ENCODE measurements around the gene SUMO1. TPM values are rescaled to one million over a fixed set of nuclear protein-coding genes. Genes with fewer than 3 reads are reported as not detected.

SUMO1 gene
- total and polyA plus RNA-seq, 2 of the 8 experiments (the other 6 are each of a cell fraction or from before 2014, with no cell fraction given), result 108 to 238 TPM

DNA sequence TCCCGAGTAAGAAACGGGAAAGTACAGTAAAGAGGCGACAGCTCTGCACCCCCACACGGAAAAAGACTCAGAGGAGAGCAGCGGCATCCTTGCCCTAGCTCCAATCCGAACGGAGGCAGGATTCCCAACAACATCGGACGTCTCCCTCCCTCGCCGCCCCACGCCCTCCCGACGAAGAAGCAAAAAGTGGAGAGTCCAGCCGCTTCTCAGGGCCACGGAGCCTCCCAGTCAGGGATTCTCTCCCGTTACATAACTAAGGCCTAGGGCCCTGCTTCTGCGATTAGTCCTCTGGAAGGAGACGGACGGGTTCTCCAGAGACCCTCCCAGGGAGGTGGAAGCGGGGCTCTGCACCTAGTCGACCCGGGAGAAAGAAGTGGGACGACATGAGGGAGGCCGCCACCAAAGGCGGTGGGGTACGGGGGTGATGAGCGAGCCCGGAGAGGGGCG, 587 bp downstream of the SUMO1 start:
- H3K18ac ChIP-seq (ENCODE audit: extremely low read depth, low read length), result peak overlapping the region; percentile 51; the same call in 1 of the 2 replicates

More for the DNA sequence above, 587 bp downstream of the SUMO1 start:
- H3K4me1 ChIP-seq (replicated peaks in 1 of 4; ENCODE audit: control insufficient read depth in 3 of 4, insufficient read depth in 4 of 4, low read length in 3 of 4), result peaks cover 0 to 3% (median 0%) of the 10 kb centered on the region in 4 experiments; a peak in 3 of 7 replicates
- H3K56ac ChIP-seq (replicated peaks; ENCODE audit: insufficient read length, low read depth, low read length), result peak overlapping the region; percentile 93
- TF ChIP-seq PHF8 (conservative IDR thresholded peaks at IDR 0.05; ENCODE audit: low read depth, low read length) (peak; percentile 33; the same call in 1 of the 2 replicates), TBP (IDR thresholded peaks at IDR 0.05; ENCODE audit: low read depth, low read length) (peak; percentile 53), SIN3A (conservative IDR thresholded peaks at IDR 0.05 in 1 of 2, IDR thresholded peaks at IDR 0.05 in 1 of 2; ENCODE audit: low read depth in 1 of 2, low read length in 2 of 2) (0 out of 4 replicates have a peak, but pooled peaks have one; percentile 29 to 50), TAF1 (IDR thresholded peaks at IDR 0.05; ENCODE audit: low read depth, low read length) (peak; percentile 72; the same call in 1 of the 2 replicates), ATF2 (IDR thresholded peaks at IDR 0.05; ENCODE audit: low read length) (no peak), POLR2A (IDR thresholded peaks at IDR 0.05; ENCODE audit: control extremely low read depth in 1 of 2, low read depth in 2 of 2, low read length in 2 of 2) (peak in 1 of 2 experiments; percentile 70; a peak in 2 of 3 replicates), CHD1 (IDR thresholded peaks at IDR 0.05; ENCODE audit: low read depth, low read length) (no peak), POLR2AphosphoS5 (IDR thresholded peaks at IDR 0.05; ENCODE audit: low read depth, low read length) (peak; percentile 73; the same call in 1 of the 2 replicates)
- H4K20me1 ChIP-seq (replicated peaks in 1 of 2; ENCODE audit: control insufficient read depth in 1 of 2, insufficient read depth in 2 of 2, low read length in 2 of 2), result peaks cover 6 to 12% of the 10 kb centered on the region in 2 experiments
- peak overlapping the region; percentile 96 for H3K27ac ChIP-seq (ENCODE audit: low read depth, low read length)
- peaks cover 3% of the 10 kb centered on the region for H3K23me2 ChIP-seq (ENCODE audit: low read depth, low read length)
- POLR2A ChIA-PET (ENCODE audit: partially characterized antibody), result interaction anchor here (0.6 to 5.5 kb wide), 16 partner anchors 10 to 597 kb away, joined by 3 to 126 read pairs (median 4); partner anchors contain the start of gene NOP58
- peak overlapping the region; percentile 70; the same call in 1 of the 2 replicates for H2AK5ac ChIP-seq (ENCODE audit: low read depth, low read length)
- DNase-seq (ENCODE audit: low read depth in 1 of 2, low spot score in 2 of 2) (no peak), FAIRE-seq (no peak)
- peak overlapping the region; percentile 99 for H4K8ac ChIP-seq (ENCODE audit: extremely low read depth, insufficient read depth, low read length)
- no peak overlapping the region for H3K14ac ChIP-seq (ENCODE audit: insufficient read length)
- no peaks in the 10 kb centered on the region for H3K9me3 ChIP-seq (ENCODE audit: insufficient read depth in 2 of 2, low read depth in 1 of 2, low read length in 1 of 2)
- peak overlapping the region; percentile 98 for H2BK5ac ChIP-seq (ENCODE audit: low read depth, low read length)
- peak overlapping the region; percentile 77 for H4K91ac ChIP-seq (replicated peaks; ENCODE audit: insufficient read length, low read length)
- H2AFZ ChIP-seq (ENCODE audit: low read length), result no peak overlapping the region
- no peaks in the 10 kb centered on the region for H3K27me3 ChIP-seq (replicated peaks in 1 of 4; ENCODE audit: control insufficient read depth in 3 of 4, extremely low read depth in 1 of 4, insufficient read depth in 3 of 4, low read length in 3 of 4)
- H3K36me3 ChIP-seq (ENCODE audit: control insufficient read depth in 2 of 4, insufficient read depth in 4 of 4, low read length in 3 of 4), result peaks cover 0 to 10% (median 0%) of the 10 kb centered on the region in 4 experiments; a peak in 1 of 8 replicates
- peak overlapping the region; percentile 81 to 99 (median 98) for H3K4me3 ChIP-seq (ENCODE audit: extremely low read depth in 1 of 4, insufficient read depth in 2 of 4, low read depth in 3 of 4, low read length in 4 of 4)
- H3K4ac ChIP-seq (replicated peaks; ENCODE audit: insufficient read length, low read depth, low read length), result peak overlapping the region; percentile 73
- H4K5ac ChIP-seq (ENCODE audit: insufficient read length, low read depth, low read length), result peak overlapping the region; percentile 91
- peaks cover 28 to 52% of the 10 kb centered on the region in 2 experiments for H3K79me2 ChIP-seq (ENCODE audit: control insufficient read depth in 1 of 2, insufficient read depth in 2 of 2, low read length in 2 of 2)
- CTCF ChIA-PET (ENCODE audit: partially characterized antibody), result interaction anchor here (1.7 kb wide), 1 partner anchor 32 kb away, joined by 5 read pairs; no protein-coding TSS in a partner anchor
- no peak overlapping the region for H3K23ac ChIP-seq (ENCODE audit: insufficient read length)
- peak overlapping the region; percentile 82 to 95 (median 94) for H3K9ac ChIP-seq (replicated peaks in 1 of 4; ENCODE audit: extremely low read depth in 1 of 4, low read depth in 3 of 4, low read length in 3 of 4)
- H2BK120ac ChIP-seq (replicated peaks; ENCODE audit: low read depth, low read length), result no peak overlapping the region
- H2BK12ac ChIP-seq (ENCODE audit: low read depth, low read length), result peak overlapping the region; percentile 79
- H3K4me2 ChIP-seq (ENCODE audit: insufficient read depth in 1 of 2, low read depth in 2 of 2, low read length in 2 of 2), result peak overlapping the region; percentile 73 to 86
- no peak overlapping the region for H2BK15ac ChIP-seq (ENCODE audit: low read length)
- H3K79me1 ChIP-seq (ENCODE audit: low read depth, low read length), result no peaks in the 10 kb centered on the region
- H2BK20ac ChIP-seq (ENCODE audit: low read length), result peak overlapping the region; percentile 13; the same call in 1 of the 2 replicates
- WGBS, 2 experiments (ENCODE audit: extremely low coverage in 1 of 2, insufficient coverage in 1 of 2, insufficient read length in 1 of 2, insufficient replicate concordance in 2 of 2, low coverage in 1 of 2, low lambda C conversion rate in 2 of 2, missing lambda C conversion rate in 1 of 2), result 1% methylated on average over 30 of the region's 30 CpGs; no CpG with 5 or more reads in 1 of the 2 experiments
